DMS114 treated with DMSO at 0.1 percent for 48 hours (cell line): ENCODE measurements around the gene TOPBP1.

Experiments
- DNase-seq: peaks from one replicate; lab custom pipeline; 2025; ENCODE audit not compliant: unreplicated experiment; lab: John Stamatoyannopoulos, UW

TOPBP1 gene

GRCh38 chr3:133610031-133610430, 51.7 kb downstream of the TOPBP1 start:
- no peak for DNase-seq

GRCh38 chr3:133608388-133608787, 53.4 kb downstream of the TOPBP1 start:
- no peak for DNase-seq

GRCh38 chr3:133607816-133608215, 53.9 kb downstream of the TOPBP1 start:
- no peak for DNase-seq

GRCh38 chr3:133606902-133607301, 54.8 kb downstream of the TOPBP1 start:
- DNase-seq = no peak

GRCh38 chr3:133606342-133606741, 55.4 kb downstream of the TOPBP1 start:
- DNase-seq = no peak

GRCh38 chr3:133600572-133601081, 61.1 kb downstream of the TOPBP1 start:
- no peak for DNase-seq

GRCh38 chr3:133599280-133599679, 62.5 kb downstream of the TOPBP1 start:
- no peak for DNase-seq

GRCh38 chr3:133598405-133598804, 63.3 kb downstream of the TOPBP1 start:
- DNase-seq = no peak

- no peak for DNase-seq
These were observed 66.4 kb downstream of the TOPBP1 start for GRCh38 chr3:133595341-133595740.

GRCh38 chr3:133593243-133593642, 68.5 kb downstream of the TOPBP1 start:
- DNase-seq = no peak

GRCh38 chr3:133592843-133593242, 68.9 kb downstream of the TOPBP1 start:
- DNase-seq = no peak

- DNase-seq = no peak
These were observed 70.4 kb downstream of the TOPBP1 start for GRCh38 chr3:133591271-133591742.

- DNase-seq = no peak
These were observed 72.2 kb downstream of the TOPBP1 start for GRCh38 chr3:133589503-133589902.

GRCh38 chr3:133588784-133589465, 72.8 kb downstream of the TOPBP1 start:
- DNase-seq = no peak

GRCh38 chr3:133588035-133588434, 73.7 kb downstream of the TOPBP1 start:
- DNase-seq = no peak

- no peak for DNase-seq
These were observed 78.3 kb downstream of the TOPBP1 start for GRCh38 chr3:133583396-133583795.

GRCh38 chr3:133578548-133579191, 83.1 kb downstream of the TOPBP1 start:
- no peak for DNase-seq

- no peak for DNase-seq
These were observed 85.6 kb downstream of the TOPBP1 start for GRCh38 chr3:133576169-133576568.

- DNase-seq = no peak
These were observed 86.7 kb downstream of the TOPBP1 start for GRCh38 chr3:133575086-133575485.

- DNase-seq = no peak
These were observed 87.4 kb downstream of the TOPBP1 start for GRCh38 chr3:133574260-133574881.

- DNase-seq = no peak
These were observed 88.0 kb downstream of the TOPBP1 start, which contains the start of gene CDV3 for GRCh38 chr3:133573629-133574194. Gene CDV3, plus strand, starts transcription at chr3:133573686. Its CDS starts 359 bp downstream, at chr3:133574045.
